Lower lobe of right lung (tissue), 2 donors: ENCODE measurements around the gene P4HTM. TPM values are rescaled to one million over a fixed set of nuclear protein-coding genes. Genes with fewer than 3 reads are reported as not detected.
A peak's percentile ranks its signal among the peaks of the same experiment; 100 is the strongest.

Experiments used
- ATAC-seq, 2 donors: fragments of 200-7000 bp; cut with Tn5 transposase; one replicate each; pipeline ENCODE4 v1.9.1; 2020 to 2022; ENCODE audit warnings: mild to moderate bottlenecking in 2 of 2, moderate library complexity in 2 of 2
- DNase-seq: peaks from one replicate; pipeline ENCODE4 v3.0.0-alpha.2; 2020
- H3K27ac ChIP-seq: fragments of 200-600 bp; one replicate; pipeline ENCODE4 v1.8.0; 2022
- H3K27me3 ChIP-seq: fragments of 200-600 bp; one replicate; pipeline ENCODE4 v1.8.0; 2022; ENCODE audit warnings: low read depth
- H3K36me3 ChIP-seq: fragments of 200-600 bp; one replicate; pipeline ENCODE4 v1.8.0; 2022; ENCODE audit warnings: mild to moderate bottlenecking
- H3K4me1 ChIP-seq: fragments of 200-600 bp; one replicate; pipeline ENCODE4 v1.8.0; 2022
- H3K4me3 ChIP-seq: fragments of 200-600 bp; one replicate; pipeline ENCODE4 v1.8.0; 2022; ENCODE audit warnings: mild to moderate bottlenecking
- H3K9me3 ChIP-seq: fragments of 200-600 bp; one replicate; pipeline ENCODE4 v1.8.0; 2022
- CTCF ChIP-seq: fragments of 200-600 bp; IDR thresholded peaks from one replicate; pipeline ENCODE4 v1.8.0; 2022; ENCODE audit warnings: antibody characterized with exemption, mild to moderate bottlenecking
- intact Hi-C: fragments of 100-400 bp; cut with DNase I; formaldehyde crosslinking; loops from one replicate; pipeline ENCODE4 v1.11.0; 2022
- microRNA-seq: library from miRNA; unstranded; fragments of <30 nt; microRNA quantifications from one replicate; pipeline ENCODE4 v1.2.0, GENCODE V29; 2020; ENCODE audit warnings: borderline number of aligned reads
- total RNA-seq: library from RNA; stranded (reverse); fragmentation: NEBNext Ultra II Directional; extraction: Animal tissue kit (Norgen Biotek cat#: 25700); gene quantifications from one replicate; pipeline ENCODE4 v1.2.1, GENCODE V29; 2021
- donor health status: DM: no; HTN: yes; CAD: no; lungs with severe emphysema.

The P4HTM gene
- total RNA-seq, 1 donor from 2014 or later, result 44.0 TPM

GRCh38 chr3:49032646-49033304 lies 42.7 kb downstream of the P4HTM start:
- DNase-seq (no peak), ATAC-seq (no peak)
- Histone ChIP-seq H3K27me3 (no peaks in the 10 kb centered on the region), H3K36me3 (peaks cover 82% of the 10 kb centered on the region), H3K27ac (no peak overlapping the region), H3K4me3 (no peak overlapping the region), H3K9me3 (no peaks in the 10 kb centered on the region), H3K4me1 (peaks cover 19% of the 10 kb centered on the region)
- TF ChIP-seq CTCF, result no peak
- intact Hi-C loops, result no loop called here

GRCh38 chr3:49034650-49035049 lies 44.6 kb downstream of the P4HTM start:
- no peak overlapping the region for H3K4me3 ChIP-seq
- H3K27me3 ChIP-seq, result no peaks in the 10 kb centered on the region
- peaks cover 9% of the 10 kb centered on the region for H3K4me1 ChIP-seq
- H3K27ac ChIP-seq, result no peak overlapping the region
- no peak for ATAC-seq
- H3K36me3 ChIP-seq, result peaks cover 100% of the 10 kb centered on the region
- DNase-seq, result no peak
- no peak for TF ChIP-seq CTCF
- intact Hi-C loops, result no loop called here
- H3K9me3 ChIP-seq, result no peaks in the 10 kb centered on the region

- H3K27me3 ChIP-seq, result no peaks in the 10 kb centered on the region
- ATAC-seq (peak in 1 of 2 donors; percentile 17), DNase-seq (no peak)
- no peak overlapping the region for H3K4me3 ChIP-seq
- TF ChIP-seq CTCF, result no peak
- H3K9me3 ChIP-seq, result no peaks in the 10 kb centered on the region
- peaks cover 100% of the 10 kb centered on the region for H3K36me3 ChIP-seq
- H3K27ac ChIP-seq, result no peak overlapping the region
- peaks cover 9% of the 10 kb centered on the region for H3K4me1 ChIP-seq
- intact Hi-C loops, result no loop called here
Observed at GRCh38 chr3:49035281-49035680, 45.2 kb downstream of the P4HTM start.

- no peak for TF ChIP-seq CTCF
- ATAC-seq (no peak), DNase-seq (no peak)
- Histone ChIP-seq H3K27me3 (no peaks in the 10 kb centered on the region), H3K4me1 (no peaks in the 10 kb centered on the region), H3K27ac (no peak overlapping the region), H3K4me3 (no peak overlapping the region), H3K36me3 (peaks cover 84% of the 10 kb centered on the region), H3K9me3 (no peaks in the 10 kb centered on the region)
- intact Hi-C loops, result no loop called here
Observed at GRCh38 chr3:49053543-49053942, 63.5 kb downstream of the P4HTM start.

- DNase-seq, result no peak
- Histone ChIP-seq H3K27ac (no peak overlapping the region), H3K9me3 (no peaks in the 10 kb centered on the region), H3K4me3 (no peak overlapping the region), H3K27me3 (no peaks in the 10 kb centered on the region), H3K4me1 (no peaks in the 10 kb centered on the region), H3K36me3 (peaks cover 88% of the 10 kb centered on the region)
- intact Hi-C loops, result no loop called here
- TF ChIP-seq CTCF, result no peak
- no peak for ATAC-seq
Observed at GRCh38 chr3:49054344-49054862, 64.4 kb downstream of the P4HTM start.

Small RNAs within 50 kb of the gene (microRNA-seq; reads per million reads assigned to microRNA genes)
- gene MIR191 (8,247 reads per million, percentile 95 among the genes with 10 or more reads in this experiment), gene MIR425 (1,551 reads per million, percentile 82 among the genes with 10 or more reads in this experiment)

Other genes starting within 250 kb of the P4HTM start
- 45.5 TPM for gene PRKAR2A, start 142.4 kb upstream of the P4HTM start, total RNA-seq
- gene SLC25A20, start 91.4 kb upstream of the P4HTM start, total RNA-seq, result 29.0 TPM
- gene ARIH2, start 71.4 kb upstream of the P4HTM start, total RNA-seq, result 87.4 TPM
- gene WDR6, start 17.1 kb downstream of the P4HTM start, total RNA-seq, result 157 TPM
- 28.1 TPM for gene DALRD3, start 28.3 kb downstream of the P4HTM start, total RNA-seq
- 85.6 TPM for gene NDUFAF3, start 31.9 kb downstream of the P4HTM start, total RNA-seq
- gene IMPDH2, start 39.2 kb downstream of the P4HTM start, total RNA-seq, result 112 TPM
- 85.4 TPM for gene QRICH1, start 103.8 kb downstream of the P4HTM start, total RNA-seq
- gene QARS1, start 114.5 kb downstream of the P4HTM start, total RNA-seq, result 198 TPM
- 60.4 TPM for gene USP19, start 130.6 kb downstream of the P4HTM start, total RNA-seq
- gene LAMB2, start 142.8 kb downstream of the P4HTM start, total RNA-seq, result 410 TPM
- 23.4 TPM for gene CCDC71, start 176.1 kb downstream of the P4HTM start, total RNA-seq
- 34.8 TPM for gene KLHDC8B, start 181.4 kb downstream of the P4HTM start, total RNA-seq